Measurements from ENCODE around the gene CPA2. TPM values are rescaled to one million over a fixed set of nuclear protein-coding genes. Genes with fewer than 3 reads are reported as not detected.
"Not testable (repeated sequence)": the region's sequence is repeated elsewhere in the genome, so short reads cannot be mapped to it uniquely, and the experiment has no call there.

The CPA2 gene
- total RNA-seq, 1 donor from 2014 or later: 1.2 TPM

DNA sequence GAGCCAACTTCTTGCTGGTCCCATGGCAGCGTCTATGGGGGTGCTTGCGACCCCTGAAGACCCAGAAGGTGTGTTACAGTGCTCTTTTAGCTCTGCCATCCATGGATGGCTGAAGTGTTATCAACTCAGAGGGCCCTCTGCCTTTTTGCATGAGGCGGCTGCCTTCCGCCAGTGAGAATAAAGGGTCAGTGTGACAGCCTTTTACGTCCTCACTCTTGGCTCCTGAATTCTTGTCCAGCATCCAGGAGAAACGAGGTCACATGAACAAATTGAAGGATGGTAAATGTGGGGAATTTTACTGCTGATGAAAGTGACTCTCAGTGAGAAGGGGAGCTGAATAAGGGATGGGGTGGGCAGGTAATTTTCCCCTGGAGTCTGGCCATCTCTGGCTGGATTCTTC, 34.9 kb upstream of the CPA2 start:
- H3K36me3 Mint-ChIP-seq (ENCODE audit: low read depth): no peaks in the 10 kb centered on the region
- DNase-seq (ENCODE audit: low read depth, low spot score): no peak
- H3K27me3 Mint-ChIP-seq (ENCODE audit: low read depth): no peaks in the 10 kb centered on the region
- H3K9me3 Mint-ChIP-seq: peaks cover 5% of the 10 kb centered on the region
- H3K4me1 Mint-ChIP-seq: peaks cover 35% of the 10 kb centered on the region
- H3K4me3 Mint-ChIP-seq: no peak overlapping the region
- H3K27ac Mint-ChIP-seq (ENCODE audit: unreplicated experiment): peak overlapping the region; percentile 43
- TF ChIP-seq, protein P1, sequence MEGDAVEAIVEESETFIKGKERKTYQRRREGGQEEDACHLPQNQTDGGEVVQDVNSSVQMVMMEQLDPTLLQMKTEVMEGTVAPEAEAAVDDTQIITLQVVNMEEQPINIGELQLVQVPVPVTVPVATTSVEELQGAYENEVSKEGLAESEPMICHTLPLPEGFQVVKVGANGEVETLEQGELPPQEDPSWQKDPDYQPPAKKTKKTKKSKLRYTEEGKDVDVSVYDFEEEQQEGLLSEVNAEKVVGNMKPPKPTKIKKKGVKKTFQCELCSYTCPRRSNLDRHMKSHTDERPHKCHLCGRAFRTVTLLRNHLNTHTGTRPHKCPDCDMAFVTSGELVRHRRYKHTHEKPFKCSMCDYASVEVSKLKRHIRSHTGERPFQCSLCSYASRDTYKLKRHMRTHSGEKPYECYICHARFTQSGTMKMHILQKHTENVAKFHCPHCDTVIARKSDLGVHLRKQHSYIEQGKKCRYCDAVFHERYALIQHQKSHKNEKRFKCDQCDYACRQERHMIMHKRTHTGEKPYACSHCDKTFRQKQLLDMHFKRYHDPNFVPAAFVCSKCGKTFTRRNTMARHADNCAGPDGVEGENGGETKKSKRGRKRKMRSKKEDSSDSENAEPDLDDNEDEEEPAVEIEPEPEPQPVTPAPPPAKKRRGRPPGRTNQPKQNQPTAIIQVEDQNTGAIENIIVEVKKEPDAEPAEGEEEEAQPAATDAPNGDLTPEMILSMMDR (conservative IDR thresholded peaks at IDR 0.05): no peak

DNA sequence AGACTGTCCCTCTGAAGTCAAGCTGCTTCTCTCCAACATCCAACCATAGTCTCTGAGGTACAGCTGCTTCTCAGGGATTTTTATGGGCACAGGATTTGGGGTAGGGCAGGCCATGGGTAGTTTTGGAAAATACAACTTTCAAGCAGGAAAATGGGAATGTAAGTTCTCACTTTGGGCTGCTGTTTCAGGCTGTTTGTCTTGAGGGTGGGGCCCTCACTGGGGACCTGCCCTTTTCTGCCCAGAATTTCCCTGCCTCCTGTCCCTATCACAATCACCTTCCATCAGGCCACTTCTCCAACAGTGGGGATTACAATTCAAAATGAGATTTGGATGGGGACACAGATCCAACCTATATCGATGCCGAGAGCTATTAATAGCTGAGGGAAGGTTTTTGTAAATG, 34.5 kb upstream of the CPA2 start:
- TF ChIP-seq, protein P1 (conservative IDR thresholded peaks at IDR 0.05): no peak
- Mint-ChIP-seq H3K4me3 (no peak overlapping the region), H3K9me3 (peaks cover 5% of the 10 kb centered on the region), H3K4me1 (peaks cover 35% of the 10 kb centered on the region), H3K27me3 (ENCODE audit: low read depth) (no peaks in the 10 kb centered on the region), H3K36me3 (ENCODE audit: low read depth) (no peaks in the 10 kb centered on the region), H3K27ac (ENCODE audit: unreplicated experiment) (peak overlapping the region; percentile 43)
- DNase-seq (ENCODE audit: low read depth, low spot score): no peak

DNA sequence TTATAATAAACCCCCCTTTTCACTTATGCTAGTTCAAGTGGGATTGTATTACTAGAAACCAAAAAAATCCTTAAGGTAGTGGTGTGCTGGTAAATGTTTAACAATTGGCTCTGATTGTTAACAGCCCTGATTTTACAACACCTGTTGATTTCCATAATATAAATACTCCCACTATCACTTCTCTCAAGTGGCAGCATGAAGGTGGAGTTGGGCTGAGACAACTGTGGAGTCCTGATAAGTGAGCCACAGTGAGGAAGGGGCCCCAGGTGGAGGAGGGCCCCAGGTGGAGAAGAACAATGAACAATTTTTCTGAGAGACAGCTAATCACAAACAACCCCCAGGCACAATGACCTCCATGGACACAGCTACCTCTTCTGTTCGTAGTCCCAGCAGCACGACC, 32.6 kb upstream of the CPA2 start:
- no peak overlapping the region for H3K4me3 Mint-ChIP-seq
- peaks cover 5% of the 10 kb centered on the region for H3K9me3 Mint-ChIP-seq
- DNase-seq (ENCODE audit: low read depth, low spot score): no peak
- H3K27ac Mint-ChIP-seq (ENCODE audit: unreplicated experiment): no peak overlapping the region
- no peaks in the 10 kb centered on the region for H3K27me3 Mint-ChIP-seq (ENCODE audit: low read depth)
- TF ChIP-seq, protein P1 (conservative IDR thresholded peaks at IDR 0.05): no peak
- no peaks in the 10 kb centered on the region for H3K36me3 Mint-ChIP-seq (ENCODE audit: low read depth)
- peaks cover 20% of the 10 kb centered on the region for H3K4me1 Mint-ChIP-seq

- H3K36me3 Mint-ChIP-seq (ENCODE audit: low read depth); H3K4me1 Mint-ChIP-seq; H3K27ac Mint-ChIP-seq (ENCODE audit: unreplicated experiment); DNase-seq (ENCODE audit: low read depth, low spot score); H3K4me3 Mint-ChIP-seq; H3K9me3 Mint-ChIP-seq; H3K27me3 Mint-ChIP-seq (ENCODE audit: low read depth): not testable (repeated sequence)
Observed at GRCh38 chr7:130236361-130236760, 30.3 kb upstream of the CPA2 start.

- H3K4me3 Mint-ChIP-seq: no peak overlapping the region
- TF ChIP-seq, protein P1 (conservative IDR thresholded peaks at IDR 0.05): no peak
- H3K27ac Mint-ChIP-seq (ENCODE audit: unreplicated experiment): no peak overlapping the region
- no peak for DNase-seq (ENCODE audit: low read depth, low spot score)
- H3K9me3 Mint-ChIP-seq: no peaks in the 10 kb centered on the region
- H3K36me3 Mint-ChIP-seq (ENCODE audit: low read depth): peaks cover 3% of the 10 kb centered on the region
- H3K4me1 Mint-ChIP-seq: peaks cover 5% of the 10 kb centered on the region
- no peaks in the 10 kb centered on the region for H3K27me3 Mint-ChIP-seq (ENCODE audit: low read depth)
Observed at GRCh38 chr7:130240240-130240639, 26.4 kb upstream of the CPA2 start.

GRCh38 chr7:130242198-130243014, 24.3 kb upstream of the CPA2 start:
- TF ChIP-seq, protein P1 (conservative IDR thresholded peaks at IDR 0.05): peak; percentile 82
- peak; percentile 55 for DNase-seq (ENCODE audit: low read depth, low spot score)
- Mint-ChIP-seq H3K27me3 (ENCODE audit: low read depth) (no peaks in the 10 kb centered on the region), H3K27ac (ENCODE audit: unreplicated experiment) (no peak overlapping the region), H3K4me3 (no peak overlapping the region), H3K4me1 (peaks cover 5% of the 10 kb centered on the region), H3K9me3 (peaks cover 7% of the 10 kb centered on the region), H3K36me3 (ENCODE audit: low read depth) (peaks cover 8% of the 10 kb centered on the region)

GRCh38 chr7:130243486-130243885, 23.2 kb upstream of the CPA2 start:
- H3K27ac Mint-ChIP-seq (ENCODE audit: unreplicated experiment); H3K4me3 Mint-ChIP-seq; H3K9me3 Mint-ChIP-seq: not testable (repeated sequence)

DNA sequence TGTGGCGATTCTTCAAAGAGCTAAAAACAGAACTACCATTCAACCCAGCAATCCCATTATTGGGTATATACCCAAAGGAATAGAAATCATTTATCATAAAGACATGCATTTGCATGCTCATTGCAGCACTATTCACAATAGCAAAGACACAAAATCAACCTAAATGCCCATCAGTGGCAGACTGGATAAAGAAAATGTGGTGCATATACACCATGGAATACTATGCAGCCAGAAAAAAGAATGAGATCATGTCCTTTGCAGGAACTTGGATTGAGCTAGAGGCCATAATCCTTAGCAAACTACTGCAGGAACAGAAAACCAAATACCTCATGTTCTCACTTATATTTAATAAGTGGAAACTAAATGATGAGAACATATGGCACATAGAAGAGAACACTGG, 20.2 kb upstream of the CPA2 start:
- not testable (repeated sequence) for H3K4me3 Mint-ChIP-seq; H3K27ac Mint-ChIP-seq (ENCODE audit: unreplicated experiment); H3K27me3 Mint-ChIP-seq (ENCODE audit: low read depth); DNase-seq (ENCODE audit: low read depth, low spot score); H3K4me1 Mint-ChIP-seq
- peaks cover 15% of the 10 kb centered on the region for H3K36me3 Mint-ChIP-seq (ENCODE audit: low read depth)
- peaks cover 14% of the 10 kb centered on the region for H3K9me3 Mint-ChIP-seq

More at GRCh38 chr7:130243486-130243885, 23.2 kb upstream of the CPA2 start:
- not testable (repeated sequence) for H3K36me3 Mint-ChIP-seq (ENCODE audit: low read depth); H3K4me1 Mint-ChIP-seq; H3K27me3 Mint-ChIP-seq (ENCODE audit: low read depth); DNase-seq (ENCODE audit: low read depth, low spot score)

- peaks cover 29% of the 10 kb centered on the region for H3K9me3 Mint-ChIP-seq
- not testable (repeated sequence) for DNase-seq (ENCODE audit: low read depth, low spot score); H3K4me3 Mint-ChIP-seq; H3K27ac Mint-ChIP-seq (ENCODE audit: unreplicated experiment); H3K27me3 Mint-ChIP-seq (ENCODE audit: low read depth); H3K4me1 Mint-ChIP-seq
- peaks cover 33% of the 10 kb centered on the region for H3K36me3 Mint-ChIP-seq (ENCODE audit: low read depth)
Observed at GRCh38 chr7:130248842-130249241, 17.8 kb upstream of the CPA2 start.
